GM23248 (cell line): ENCODE data around the gene TRIM44.

Source experiments
- EZH2 ChIP-seq: fragments of 200-600 bp; sonication (generic); IDR thresholded peaks from 2 replicates; pipeline ENCODE4 v1.6.1; 2018; ENCODE audit warnings: antibody characterized with exemption, mild to moderate bottlenecking; ENCODE audit not compliant: insufficient read depth, poor library complexity, severe bottlenecking
- EZH2phosphoT487 ChIP-seq: fragments of 200-600 bp; sonication (generic); IDR thresholded peaks from 2 replicates; pipeline ENCODE4 v1.6.1; 2018; ENCODE audit warnings: antibody characterized with exemption, moderate library complexity, mild to moderate bottlenecking, low read depth; ENCODE audit not compliant: insufficient read depth

- TF ChIP-seq EZH2 (no peak), EZH2phosphoT487 (no peak)
These were observed 1.0 kb upstream of the TRIM44 start for GRCh38 chr11:35661534-35661933.
